Endothelial cell of umbilical vein (primary cell): Measurements from ENCODE around the gene LRP1B. TPM values are rescaled to one million over a fixed set of nuclear protein-coding genes. Genes with fewer than 3 reads are reported as not detected.

Experiments used
- BruUV-seq: library from RNA; stranded (reverse); fragments of 400-500 nt; replicated peaks from 2 replicates; lab custom pipeline; 2021; lab: Mats Ljungman, UMichigan
- CTCF ChIA-PET: fragments of 300-600, 350-600 bp; sonication (Branson Sonifier 250); formaldehyde crosslinking; loops from one replicate; lab custom pipeline; 2021; ENCODE audit warnings: antibody characterized with exemption, inconsistent platforms; lab: Charles Lee
- POLR2A ChIA-PET: fragments of 300-600, 350-600 bp; sonication (Branson Sonifier 250); formaldehyde crosslinking; loops from one replicate; lab custom pipeline; 2021; ENCODE audit warnings: antibody characterized with exemption, inconsistent platforms; lab: Charles Lee
- DNase-seq: peaks from one replicate; pipeline ENCODE4 v3.0.0-alpha.2; 2011; ENCODE audit warnings: low read depth, low spot score
- FAIRE-seq: peaks from 2 replicates; lab custom pipeline; 2011; peaks lifted over from hg19 to GRCh38; lab: Jason Lieb, UNC
- H2AFZ ChIP-seq: 2 replicates; pipeline ENCODE4 v1.6.0; 2012; ENCODE audit warnings: low read depth, low read length, control low read depth, inconsistent platforms
- H3K27ac ChIP-seq: 2 replicates; pipeline ENCODE4 v1.5.1; 2011; ENCODE audit warnings: low read depth, mild to moderate bottlenecking, control low read depth, low read length, moderate library complexity; ENCODE audit not compliant: insufficient read depth
- H3K27me3 ChIP-seq, 2 experiments: 2 replicates each; pipeline versions ENCODE4 v1.6.0 to v1.6.1; 2011; ENCODE audit warnings: low read length in 2 of 2, mixed read lengths in 1 of 2; ENCODE audit not compliant: control insufficient read depth in 2 of 2, insufficient read depth in 2 of 2
- H3K36me3 ChIP-seq, 2 experiments: 2 replicates in 1 of 2; 3 replicates in 1 of 2; pipeline ENCODE4 v1.5.1; 2011; ENCODE audit warnings: low read length in 2 of 2, mild to moderate bottlenecking in 1 of 2, moderate library complexity in 1 of 2; ENCODE audit not compliant: control insufficient read depth in 2 of 2, insufficient read depth in 2 of 2; ENCODE audit errors: extremely low read depth in 1 of 2
- H3K4me1 ChIP-seq: 3 replicates; pipeline ENCODE4 v1.5.1; 2011; ENCODE audit warnings: mild to moderate bottlenecking, low read length; ENCODE audit not compliant: control insufficient read depth, insufficient read depth; ENCODE audit errors: extremely low read depth
- H3K4me2 ChIP-seq: 2 replicates; pipeline ENCODE4 v1.6.1; 2011; ENCODE audit warnings: low read length, control low read depth, mixed read lengths; ENCODE audit not compliant: insufficient read depth
- H3K4me3 ChIP-seq, 3 experiments: fragments of 200-600 bp in 1 of 3; sonication (generic), shearing (Covaris generic) in 1 of 3; replicated peaks in 1 of 3; 2 replicates each; pipeline ENCODE4 v1.5.1; 2011 to 2016; ENCODE audit warnings: control low read depth in 3 of 3, low read length in 3 of 3, mild to moderate bottlenecking in 2 of 3, inconsistent platforms in 1 of 3, low read depth in 1 of 3, moderate library complexity in 1 of 3; ENCODE audit not compliant: insufficient read depth in 1 of 3
- H3K79me2 ChIP-seq: 2 replicates; pipeline ENCODE4 v1.6.0; 2012; ENCODE audit warnings: low read length, inconsistent platforms; ENCODE audit not compliant: control insufficient read depth, insufficient read depth
- H3K9ac ChIP-seq: replicated peaks from 2 replicates; pipeline ENCODE3; 2011; ENCODE audit warnings: low read length, control low read depth; ENCODE audit not compliant: insufficient read depth; ENCODE audit errors: extremely low read depth
- H3K9me1 ChIP-seq: replicated peaks from 3 replicates; pipeline ENCODE4 v1.6.0; 2011; ENCODE audit warnings: mild to moderate bottlenecking, low read length; ENCODE audit not compliant: control insufficient read depth, insufficient read depth; ENCODE audit errors: extremely low read depth
- H3K9me3 ChIP-seq: replicated peaks from 2 replicates; pipeline ENCODE4 v1.5.1; 2012; ENCODE audit warnings: low read length, inconsistent platforms; ENCODE audit not compliant: control insufficient read depth, insufficient read depth
- H4K20me1 ChIP-seq: replicated peaks from 2 replicates; pipeline ENCODE3; 2011; ENCODE audit warnings: mild to moderate bottlenecking, low read length; ENCODE audit not compliant: control insufficient read depth, insufficient read depth; ENCODE audit errors: extremely low read depth
- CTCF ChIP-seq, 2 donors: IDR thresholded peaks; 1 replicate in 1 of 2; 2 replicates in 1 of 2; pipeline ENCODE4 v1.5.1; 2011; ENCODE audit warnings: low read length in 2 of 2, mild to moderate bottlenecking in 2 of 2, moderate library complexity in 2 of 2, control low read depth in 1 of 2, inconsistent platforms in 1 of 2, low read depth in 1 of 2; ENCODE audit not compliant: insufficient read depth in 1 of 2; ENCODE audit errors: extremely low read depth in 1 of 2
- EZH2 ChIP-seq: IDR thresholded peaks from 2 replicates; pipeline ENCODE4 v1.6.1; 2012; ENCODE audit warnings: borderline replicate concordance, low read depth, mild to moderate bottlenecking, moderate library complexity, low read length, inconsistent platforms; ENCODE audit not compliant: severe bottlenecking
- FOS ChIP-seq: IDR thresholded peaks from 2 replicates; pipeline ENCODE4 v1.6.1; 2011; ENCODE audit warnings: mild to moderate bottlenecking, low read length, moderate library complexity, borderline replicate concordance; ENCODE audit not compliant: insufficient read depth
- GATA2 ChIP-seq: IDR thresholded peaks from 2 replicates; pipeline ENCODE4 v1.7.0; 2011; ENCODE audit warnings: low read depth, mild to moderate bottlenecking, moderate library complexity, mixed read lengths, low read length; ENCODE audit not compliant: insufficient read length, insufficient read depth
- JUN ChIP-seq: IDR thresholded peaks from 2 replicates; pipeline ENCODE4 v1.6.1; 2011; ENCODE audit warnings: borderline replicate concordance, low read depth; ENCODE audit not compliant: insufficient read length, insufficient read depth
- MAX ChIP-seq: IDR thresholded peaks from 2 replicates; pipeline ENCODE4 v1.6.1; 2011; ENCODE audit not compliant: insufficient read depth, insufficient read length
- MYC ChIP-seq: IDR thresholded peaks from one replicate; pipeline ENCODE4 v1.6.1; 2011; ENCODE audit warnings: mild to moderate bottlenecking, low read depth, low read length
- POLR2A ChIP-seq: IDR thresholded peaks from 2 replicates; pipeline ENCODE4 v1.6.1; 2012; ENCODE audit warnings: low read depth, mild to moderate bottlenecking, control low read depth, low read length
- POLR2AphosphoS5 ChIP-seq: IDR thresholded peaks from 2 replicates; pipeline ENCODE4 v1.6.1; 2012; ENCODE audit warnings: low read depth, mild to moderate bottlenecking, control low read depth, low read length, moderate library complexity; ENCODE audit not compliant: insufficient read depth
- dilution Hi-C: fragments of 300-500 bp; cut with MboI; formaldehyde crosslinking; loops from one replicate; pipeline ENCODE4 v1.15.0; 2019; ENCODE audit warnings: low sequenced_read_pairs; ENCODE audit not compliant: extremely low pct_ligation_motif_present
- intact Hi-C: fragments of 100-400 bp; cut with micrococcal nuclease; formaldehyde crosslinking; loops from one replicate; pipeline ENCODE4 v1.10.0; 2022
- polyA plus RNA-seq, 4 experiments: library from polyadenylated mRNA; depleted of rRNA in 3 of 4; stranded (reverse) in 3 of 4; unstranded in 1 of 4; fragments of >200 nt; gene quantifications; 2 replicates each; pipeline versions ENCODE4 v1.2.1 to v1.2.3, GENCODE V29; 2011 to 2012; ENCODE audit warnings: missing spikeins in 1 of 4
- total RNA-seq: library from RNA; stranded (reverse); gene quantifications from 2 replicates; pipeline ENCODE4 v1.2.3, GENCODE V29; 2021

Gene LRP1B
- total and polyA plus RNA-seq, 2 donors (not counting 3 experiments of a cell fraction or from before 2014, with no cell fraction given): 0.03 to 0.07 TPM

- no TSS peak for BruUV-seq
- Histone ChIP-seq H3K36me3 (no peaks in the 10 kb centered on the region), H3K27me3 (no peaks in the 10 kb centered on the region), H3K79me2 (no peaks in the 10 kb centered on the region), H3K27ac (no peak overlapping the region), H3K9me3 (no peaks in the 10 kb centered on the region), H4K20me1 (no peaks in the 10 kb centered on the region), H3K9me1 (no peaks in the 10 kb centered on the region), H3K4me1 (no peaks in the 10 kb centered on the region), H3K9ac (no peak overlapping the region), H3K4me2 (no peak overlapping the region), H2AFZ (no peak overlapping the region), H3K4me3 (no peak overlapping the region)
- intact Hi-C loops: no loop called here
- dilution Hi-C loops: no loop called here
- CTCF ChIA-PET: no interaction called here
- DNase-seq (no peak), FAIRE-seq (no peak)
- no peak for TF ChIP-seq GATA2
- no peak for TF ChIP-seq EZH2
- no peak for TF ChIP-seq MAX
- TF ChIP-seq JUN: no peak
- no peak for TF ChIP-seq POLR2A
- no peak for TF ChIP-seq FOS
- no peak for TF ChIP-seq CTCF (IDR thresholded peaks at IDR 0.05; ENCODE audit: extremely low read depth in 1 of 2, insufficient read depth in 1 of 2, low read depth in 1 of 2, low read length in 2 of 2)
- TF ChIP-seq MYC: no peak
- TF ChIP-seq POLR2AphosphoS5: no peak
- POLR2A ChIA-PET: no interaction called here
Measured at GRCh38 chr2:140491876-140492275, 1638.9 kb downstream of the LRP1B start.
